Ascending aorta (tissue), 2 donors: ENCODE results near the gene XPNPEP1. TPM values are rescaled to one million over a fixed set of nuclear protein-coding genes. Genes with fewer than 3 reads are reported as not detected.

Experiments used
- DNase-seq, 2 donors: peaks; one replicate each; pipeline ENCODE4 v3.0.0-alpha.2; 2019; ENCODE audit warnings: low spot score in 2 of 2
- H3K27ac ChIP-seq, 2 donors: fragments of 200-600 bp; sonication (generic); one replicate each; pipeline ENCODE4 v1.5.1; 2016 to 2017; ENCODE audit warnings: mild to moderate bottlenecking in 1 of 2
- H3K27me3 ChIP-seq: fragments of 200-600 bp; sonication (generic); one replicate; pipeline ENCODE4 v1.5.1; 2017
- H3K36me3 ChIP-seq, 2 donors: fragments of 200-600 bp; sonication (generic); one replicate each; pipeline ENCODE4 v1.5.1; 2016
- H3K4me1 ChIP-seq, 2 donors: fragments of 200-600 bp; sonication (generic); one replicate each; pipeline ENCODE4 v1.5.1; 2016 to 2017; ENCODE audit warnings: mild to moderate bottlenecking in 1 of 2
- H3K4me3 ChIP-seq, 2 donors: fragments of 200-600 bp; sonication (generic); one replicate each; pipeline ENCODE4 v1.5.1; 2016 to 2017; ENCODE audit warnings: mild to moderate bottlenecking in 1 of 2
- H3K9me3 ChIP-seq, 2 donors: fragments of 200-600 bp; sonication (generic); one replicate each; pipeline ENCODE4 v1.5.1; 2016
- intact Hi-C: fragments of 100-400 bp; cut with DNase I; formaldehyde crosslinking; loops from one replicate; pipeline ENCODE4 v1.15.1; 2023
- total RNA-seq: library from RNA; depleted of rRNA; stranded (reverse); fragments of >200 nt; gene quantifications from one replicate; pipeline ENCODE4 v1.1.0, GENCODE V29; 2016
- TF ChIP-seq, protein P1 (sequence below), 3 experiments: fragments of 200-600 bp in 2 of 3; fragments of 450-650 bp in 1 of 3; sonication (generic) in 2 of 3; IDR thresholded peaks; one replicate each; pipeline ENCODE4 v1.5.1; 2016 to 2019; ENCODE audit warnings: antibody characterized with exemption in 3 of 3, mild to moderate bottlenecking in 1 of 3, moderate library complexity in 1 of 3

Gene XPNPEP1
- total RNA-seq, 1 donor from 2014 or later = 212 TPM

DNA sequence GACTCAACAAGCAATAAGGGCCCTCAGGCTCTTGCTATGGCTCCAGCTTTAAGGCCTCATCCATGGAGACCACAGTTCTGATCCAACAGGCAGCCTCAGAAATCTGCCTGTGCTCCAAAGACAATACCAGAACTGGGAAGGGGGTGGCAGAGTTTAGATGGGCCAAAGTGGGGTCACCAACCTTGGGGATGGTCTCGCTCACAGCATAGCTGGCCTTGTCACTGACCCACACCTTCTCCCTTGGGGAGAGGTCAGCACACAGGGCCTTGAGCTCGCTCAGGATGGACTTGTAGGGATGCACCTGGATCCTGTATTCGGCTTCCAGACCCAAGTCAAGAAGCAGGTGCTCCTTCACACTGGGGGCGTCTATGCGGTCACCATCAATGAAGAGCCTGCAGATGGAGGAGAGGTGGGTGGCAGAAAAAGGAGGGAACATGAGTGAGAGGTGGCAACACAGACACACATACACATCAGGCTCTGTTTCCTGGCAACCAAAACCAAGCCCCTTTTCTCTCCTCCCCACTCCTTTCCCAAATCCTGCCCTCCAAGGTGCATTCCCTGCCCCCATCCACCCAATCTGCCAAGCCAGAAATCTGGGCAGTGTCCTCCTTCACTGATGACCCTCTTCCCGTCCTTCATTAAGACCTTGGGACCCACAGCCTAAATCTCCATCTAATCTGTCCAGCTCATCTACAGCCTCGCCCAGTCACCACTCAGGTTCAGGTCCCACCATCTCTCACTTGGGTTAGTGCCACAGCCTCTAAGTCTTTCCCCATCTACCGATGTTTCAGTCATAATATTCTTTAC lies 40.9 kb downstream of the XPNPEP1 start:
- no peaks in the 10 kb centered on the region for H3K27me3 ChIP-seq
- no peak overlapping the region for H3K27ac ChIP-seq
- intact Hi-C loops = loop anchor here (5.0 to 10.0 kb wide), 4 partner anchors 345 to 665 kb away; partner anchors contain the start of gene SMNDC1
- TF ChIP-seq, protein P1, sequence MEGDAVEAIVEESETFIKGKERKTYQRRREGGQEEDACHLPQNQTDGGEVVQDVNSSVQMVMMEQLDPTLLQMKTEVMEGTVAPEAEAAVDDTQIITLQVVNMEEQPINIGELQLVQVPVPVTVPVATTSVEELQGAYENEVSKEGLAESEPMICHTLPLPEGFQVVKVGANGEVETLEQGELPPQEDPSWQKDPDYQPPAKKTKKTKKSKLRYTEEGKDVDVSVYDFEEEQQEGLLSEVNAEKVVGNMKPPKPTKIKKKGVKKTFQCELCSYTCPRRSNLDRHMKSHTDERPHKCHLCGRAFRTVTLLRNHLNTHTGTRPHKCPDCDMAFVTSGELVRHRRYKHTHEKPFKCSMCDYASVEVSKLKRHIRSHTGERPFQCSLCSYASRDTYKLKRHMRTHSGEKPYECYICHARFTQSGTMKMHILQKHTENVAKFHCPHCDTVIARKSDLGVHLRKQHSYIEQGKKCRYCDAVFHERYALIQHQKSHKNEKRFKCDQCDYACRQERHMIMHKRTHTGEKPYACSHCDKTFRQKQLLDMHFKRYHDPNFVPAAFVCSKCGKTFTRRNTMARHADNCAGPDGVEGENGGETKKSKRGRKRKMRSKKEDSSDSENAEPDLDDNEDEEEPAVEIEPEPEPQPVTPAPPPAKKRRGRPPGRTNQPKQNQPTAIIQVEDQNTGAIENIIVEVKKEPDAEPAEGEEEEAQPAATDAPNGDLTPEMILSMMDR (IDR thresholded peaks at IDR 0.05) = no peak
- H3K36me3 ChIP-seq = peaks cover 43 to 60% of the 10 kb centered on the region in 2 donors
- no peaks in the 10 kb centered on the region for H3K9me3 ChIP-seq
- no peak for DNase-seq
- H3K4me1 ChIP-seq = peaks cover 5 to 21% of the 10 kb centered on the region in 2 donors
- H3K4me3 ChIP-seq = no peak overlapping the region

DNA sequence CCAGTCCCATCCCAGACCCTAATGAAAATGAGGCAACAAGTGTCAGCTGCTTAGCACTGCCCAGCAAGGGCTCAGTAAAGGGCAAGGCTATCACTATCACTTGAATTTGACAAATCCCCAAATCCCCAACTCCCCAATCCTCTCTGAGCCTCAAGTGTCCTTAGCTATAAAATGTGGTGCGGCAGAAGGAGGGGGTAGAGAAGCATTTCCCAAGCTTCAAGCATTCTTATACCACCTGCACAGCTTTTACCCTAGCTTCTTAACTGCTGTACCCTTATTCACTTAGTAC lies 41.6 kb downstream of the XPNPEP1 start:
- no peak for DNase-seq
- Histone ChIP-seq H3K27me3 (no peaks in the 10 kb centered on the region), H3K27ac (no peak overlapping the region), H3K9me3 (no peaks in the 10 kb centered on the region), H3K4me3 (no peak overlapping the region), H3K4me1 (peaks cover 5 to 16% of the 10 kb centered on the region in 2 donors), H3K36me3 (peaks cover 50 to 62% of the 10 kb centered on the region in 2 donors)
- TF ChIP-seq, protein P1 (IDR thresholded peaks at IDR 0.05) = no peak
- intact Hi-C loops = loop anchor here (5.0 to 10.0 kb wide), 4 partner anchors 346 to 666 kb away; partner anchors contain the start of gene SMNDC1

DNA sequence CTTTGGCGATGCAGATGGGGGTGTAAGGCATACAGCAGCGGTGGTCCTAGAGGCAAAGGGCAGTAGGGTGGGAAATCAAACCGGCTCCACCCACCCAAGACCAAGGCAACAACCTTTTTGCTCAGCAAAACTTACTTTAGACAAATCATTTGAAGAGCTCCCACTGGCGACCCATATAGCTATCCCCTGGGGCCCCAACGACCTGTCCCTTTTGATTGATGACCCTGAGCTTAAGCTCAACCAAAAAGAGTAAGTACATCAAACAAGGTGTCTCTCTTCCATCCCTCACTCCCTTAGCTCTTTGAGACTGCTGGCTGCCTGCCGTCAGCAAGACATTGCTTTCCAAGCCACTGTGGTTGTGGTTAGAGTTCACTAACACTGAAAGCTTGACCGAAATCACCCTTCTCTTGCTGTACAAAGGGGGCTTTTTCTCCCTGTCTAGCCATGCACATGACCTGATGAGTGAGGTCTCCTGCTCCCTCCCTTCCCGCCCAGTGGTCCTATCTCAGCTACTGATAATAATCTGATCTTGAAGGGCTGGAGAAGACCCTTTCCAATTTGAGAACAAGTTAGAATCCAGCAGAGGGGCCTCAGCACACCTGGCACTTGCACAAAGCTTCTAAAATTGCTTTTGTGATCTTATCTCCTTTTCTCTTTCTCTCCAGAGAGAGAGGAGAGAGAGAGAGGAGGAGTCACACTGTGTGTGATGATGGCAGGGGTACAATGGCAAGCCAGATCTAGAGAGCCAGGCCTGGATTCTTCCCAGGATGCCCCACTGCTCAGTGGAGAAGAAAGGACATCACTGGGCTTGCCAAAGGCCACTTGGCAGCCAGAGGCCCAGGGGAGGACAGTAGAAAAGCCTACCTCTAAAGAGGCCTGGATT lies 42.2 kb downstream of the XPNPEP1 start:
- Histone ChIP-seq H3K27ac (no peak overlapping the region), H3K4me1 (peaks cover 5 to 12% of the 10 kb centered on the region in 2 donors), H3K27me3 (no peaks in the 10 kb centered on the region), H3K4me3 (no peak overlapping the region), H3K9me3 (no peaks in the 10 kb centered on the region), H3K36me3 (peaks cover 56 to 68% of the 10 kb centered on the region in 2 donors)
- DNase-seq = no peak
- TF ChIP-seq, protein P1 (IDR thresholded peaks at IDR 0.05) = no peak
- intact Hi-C loops = loop anchor here (5.0 to 10.0 kb wide), 4 partner anchors 346 to 666 kb away; partner anchors contain the start of gene SMNDC1

DNA sequence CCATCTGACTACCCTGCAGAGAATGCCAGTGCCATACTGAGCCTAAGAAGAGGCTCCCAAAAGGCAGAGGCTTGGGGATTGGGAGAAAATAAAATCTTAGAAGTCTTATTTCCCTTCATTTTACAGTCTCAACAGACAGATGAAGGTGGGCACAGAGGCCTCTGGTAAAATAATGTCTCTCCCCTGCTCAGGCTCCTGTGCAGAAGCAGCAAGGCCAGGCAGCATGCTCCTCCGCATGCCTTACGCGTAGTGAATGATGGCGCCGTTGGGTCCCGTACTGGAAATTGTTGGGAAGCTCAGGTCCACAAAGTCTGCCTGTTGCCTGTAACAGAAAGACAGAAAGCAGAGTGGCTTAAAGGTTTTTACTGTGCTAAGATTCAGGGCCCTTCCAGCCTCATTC lies 45.8 kb downstream of the XPNPEP1 start:
- TF ChIP-seq, protein P1 (IDR thresholded peaks at IDR 0.05) = no peak
- Histone ChIP-seq H3K4me1 (no peaks in the 10 kb centered on the region), H3K27ac (no peak overlapping the region), H3K4me3 (no peak overlapping the region), H3K9me3 (no peaks in the 10 kb centered on the region), H3K27me3 (no peaks in the 10 kb centered on the region), H3K36me3 (peaks cover 85 to 95% of the 10 kb centered on the region in 2 donors)
- intact Hi-C loops = no loop called here
- DNase-seq = no peak

DNA sequence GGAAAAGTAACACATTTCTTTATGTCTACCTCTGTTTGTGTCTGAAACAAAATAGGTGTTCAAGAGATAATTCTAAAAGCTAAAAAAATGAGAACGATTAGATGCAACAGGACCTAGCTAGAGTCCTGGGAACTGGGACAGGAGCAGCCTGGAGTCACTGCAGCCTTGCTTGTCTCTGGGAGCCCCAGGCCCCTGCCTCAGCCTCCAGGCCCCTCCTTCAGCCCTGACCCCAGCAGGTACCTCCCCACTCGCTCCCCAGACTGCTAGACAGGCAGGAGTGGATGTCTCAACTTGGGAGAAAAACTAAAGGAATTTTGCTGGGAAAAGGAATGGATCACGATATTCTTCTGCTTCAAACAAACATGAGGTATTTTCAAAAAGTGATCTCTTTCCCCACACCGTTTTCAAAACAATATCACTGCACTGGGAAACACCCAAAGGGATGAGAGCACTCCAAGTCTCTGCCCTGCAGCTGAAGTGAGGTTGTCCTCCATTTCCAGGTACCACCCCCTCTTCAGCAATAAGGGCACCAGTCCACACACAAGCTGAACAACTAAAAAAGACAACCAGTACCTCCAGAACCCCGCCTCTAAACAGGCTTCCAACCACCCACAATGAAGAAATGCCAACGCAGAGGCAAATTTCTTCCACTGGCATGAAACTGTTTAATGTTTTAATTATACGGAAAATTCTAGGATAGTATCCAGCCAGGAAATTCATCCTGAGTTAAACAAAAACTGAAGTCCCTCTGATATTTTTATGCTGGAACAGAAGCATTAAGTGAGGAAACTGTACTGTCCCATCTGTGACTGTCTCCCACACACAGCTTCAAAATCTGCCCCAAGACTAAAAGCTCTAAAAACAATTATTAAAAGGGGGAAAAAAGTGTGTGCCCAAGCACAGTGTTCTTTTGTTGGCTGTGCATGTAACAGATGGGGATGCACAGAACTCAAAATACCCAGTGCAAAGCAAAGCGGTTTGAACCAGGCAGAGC lies 47.2 kb downstream of the XPNPEP1 start:
- no peaks in the 10 kb centered on the region for H3K9me3 ChIP-seq
- no peak overlapping the region for H3K27ac ChIP-seq
- intact Hi-C loops = no loop called here
- peak in 1 of 2 donors; percentile 30 for DNase-seq
- peaks cover 84 to 95% of the 10 kb centered on the region in 2 donors for H3K36me3 ChIP-seq
- TF ChIP-seq, protein P1 (IDR thresholded peaks at IDR 0.05) = no peak
- H3K4me3 ChIP-seq = no peak overlapping the region
- H3K4me1 ChIP-seq = no peaks in the 10 kb centered on the region
- H3K27me3 ChIP-seq = no peaks in the 10 kb centered on the region
